Stimulated activated CD8-positive, alpha-beta memory T cell treated with anti-CD3 and anti-CD28 coated beads, Interleukin-4, amount 100 ng/mL, for 1 hour (primary cell): Measurements from ENCODE around the gene EIF4E1B.
"Not testable (repeated sequence)": the region's sequence is repeated elsewhere in the genome, so short reads cannot be mapped to it uniquely, and the experiment has no call there.

Experiments used
- DNase-seq, 2 donors: peaks; one replicate each; pipeline ENCODE4 v3.0.0-alpha.2; 2020; ENCODE audit warnings: low read depth in 2 of 2, low spot score in 1 of 2

EIF4E1B gene, protein sequence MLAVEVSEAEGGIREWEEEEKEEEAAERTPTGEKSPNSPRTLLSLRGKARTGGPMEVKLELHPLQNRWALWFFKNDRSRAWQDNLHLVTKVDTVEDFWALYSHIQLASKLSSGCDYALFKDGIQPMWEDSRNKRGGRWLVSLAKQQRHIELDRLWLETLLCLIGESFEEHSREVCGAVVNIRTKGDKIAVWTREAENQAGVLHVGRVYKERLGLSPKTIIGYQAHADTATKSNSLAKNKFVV

GRCh38 chr5:176629853-176630680 is at the start of gene EIF4E1B, which contains the start of gene SNCB:
Gene EIF4E1B (plus strand): TSS chr5:176630675. CDS start chr5:176642788, 12,113 bp downstream.
Gene SNCB (minus strand): TSS chr5:176630534. CDS start chr5:176629654, 880 bp downstream.
- DNase-seq: no peak

DNA sequence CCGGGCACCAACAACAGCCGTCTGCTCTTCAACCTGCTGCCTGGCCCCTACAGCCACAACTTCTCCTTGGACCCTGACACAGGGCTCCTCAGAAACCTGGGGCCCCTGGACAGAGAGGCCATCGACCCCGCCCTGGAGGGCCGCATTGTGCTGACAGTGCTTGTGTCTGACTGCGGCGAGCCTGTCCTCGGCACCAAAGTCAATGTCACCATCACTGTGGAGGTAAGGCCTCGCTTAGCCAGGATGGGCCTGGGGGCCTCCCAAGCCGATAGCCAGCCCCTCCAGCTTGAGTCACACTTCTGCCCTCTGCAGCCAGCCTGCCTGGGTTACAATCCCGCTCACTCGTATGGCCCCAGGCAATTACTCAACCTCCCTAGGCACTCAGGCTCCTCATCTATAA is 49.1 kb upstream of the EIF4E1B start:
- DNase-seq: no peak

DNA sequence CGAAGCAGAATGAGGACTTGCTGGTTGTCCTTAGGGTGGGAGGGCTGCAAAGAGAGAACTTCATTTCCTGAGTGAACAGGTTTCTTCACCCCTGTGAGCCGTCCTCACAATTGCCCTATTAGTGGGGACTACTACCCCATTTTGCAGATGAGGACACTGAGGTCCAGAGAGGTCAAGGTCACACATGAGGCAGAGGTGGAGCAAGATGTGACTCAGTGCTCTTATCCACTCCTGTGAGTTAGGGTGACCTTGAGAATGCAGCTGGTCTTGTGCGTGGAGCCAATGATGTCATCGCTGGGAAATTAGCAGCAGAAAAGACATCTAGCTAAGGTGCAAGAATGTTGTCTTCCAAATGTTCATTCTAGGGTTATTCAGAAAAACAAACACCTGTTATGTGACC is 47.4 kb upstream of the EIF4E1B start:
- DNase-seq: no peak

GRCh38 chr5:176587398-176587797 is 43.1 kb upstream of the EIF4E1B start:
- DNase-seq: no peak

GRCh38 chr5:176588297-176588696 is 42.2 kb upstream of the EIF4E1B start:
- DNase-seq: no peak

DNA sequence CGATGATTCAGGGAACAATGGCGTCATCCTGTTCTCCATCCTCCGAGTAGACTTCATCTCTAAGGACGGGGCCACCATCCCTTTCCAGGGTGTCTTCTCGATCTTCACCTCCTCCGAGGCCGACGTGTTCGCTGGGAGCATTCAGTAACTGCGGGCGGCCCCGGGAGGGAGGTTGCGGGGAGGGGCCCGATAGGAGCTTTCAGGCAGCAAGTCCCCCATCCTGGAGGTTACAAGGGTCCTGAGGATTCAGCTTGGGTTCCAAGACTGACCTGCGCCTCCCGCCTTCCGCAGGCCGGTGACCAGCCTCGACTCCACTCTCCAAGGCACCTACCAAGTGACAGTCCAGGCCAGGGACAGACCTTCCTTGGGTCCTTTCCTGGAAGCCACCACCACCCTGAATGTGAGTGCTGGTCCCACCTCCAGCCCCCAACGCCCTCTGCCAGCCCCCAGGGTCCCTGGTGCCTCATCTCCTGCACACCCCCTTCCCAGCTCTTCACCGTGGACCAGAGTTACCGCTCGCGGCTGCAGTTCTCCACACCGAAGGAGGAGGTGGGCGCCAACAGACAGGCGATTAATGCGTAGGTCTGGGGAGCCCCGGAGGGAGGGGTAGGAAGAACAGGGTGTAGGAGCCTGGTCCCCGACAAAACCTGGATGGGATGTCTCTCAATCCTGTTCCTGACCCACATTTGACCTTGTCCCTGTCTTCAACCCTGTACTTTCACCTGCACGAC is 41.3 kb upstream of the EIF4E1B start:
- no peak for DNase-seq

GRCh38 chr5:176590035-176590717 is 40.3 kb upstream of the EIF4E1B start:
- DNase-seq: no peak

DNA sequence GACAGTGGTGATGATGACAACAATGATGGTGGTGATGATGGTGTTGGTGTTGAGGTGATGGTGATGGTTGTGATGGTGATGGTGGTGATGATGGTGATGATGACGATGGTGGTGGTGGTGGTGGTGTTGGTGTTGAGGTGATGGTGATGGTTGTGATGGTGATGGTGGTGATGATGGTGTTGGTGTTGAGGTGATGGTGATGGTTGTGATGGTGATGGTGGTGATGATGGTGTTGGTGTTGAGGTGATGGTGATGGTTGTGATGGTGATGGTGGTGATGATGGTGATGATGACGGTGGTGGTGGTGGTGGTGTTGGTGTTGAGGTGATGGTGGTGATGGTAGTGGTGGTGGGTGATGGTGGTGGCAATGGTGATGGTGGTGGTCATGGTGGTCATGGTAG is 38.8 kb upstream of the EIF4E1B start:
- DNase-seq: not testable (repeated sequence)

DNA sequence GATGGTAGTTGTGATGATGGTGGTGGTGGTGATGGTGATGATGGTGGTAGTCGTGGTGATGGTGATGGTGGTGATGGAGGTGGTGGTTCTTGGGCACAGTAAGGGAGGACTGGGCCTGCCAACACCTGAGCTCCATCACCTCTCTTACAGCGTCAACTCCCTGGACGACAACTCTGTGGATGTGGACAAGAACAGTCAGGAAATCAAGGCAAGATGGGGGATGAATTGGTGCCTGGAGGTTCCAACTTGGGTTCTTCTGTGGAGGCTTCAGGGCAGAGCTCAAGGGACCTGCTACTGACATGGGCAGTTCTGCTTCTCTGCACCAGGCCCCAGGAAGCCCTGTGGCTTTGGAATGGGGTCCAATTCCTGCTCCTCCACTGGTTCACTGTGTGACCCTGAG is 37.9 kb upstream of the EIF4E1B start:
- no peak for DNase-seq

DNA sequence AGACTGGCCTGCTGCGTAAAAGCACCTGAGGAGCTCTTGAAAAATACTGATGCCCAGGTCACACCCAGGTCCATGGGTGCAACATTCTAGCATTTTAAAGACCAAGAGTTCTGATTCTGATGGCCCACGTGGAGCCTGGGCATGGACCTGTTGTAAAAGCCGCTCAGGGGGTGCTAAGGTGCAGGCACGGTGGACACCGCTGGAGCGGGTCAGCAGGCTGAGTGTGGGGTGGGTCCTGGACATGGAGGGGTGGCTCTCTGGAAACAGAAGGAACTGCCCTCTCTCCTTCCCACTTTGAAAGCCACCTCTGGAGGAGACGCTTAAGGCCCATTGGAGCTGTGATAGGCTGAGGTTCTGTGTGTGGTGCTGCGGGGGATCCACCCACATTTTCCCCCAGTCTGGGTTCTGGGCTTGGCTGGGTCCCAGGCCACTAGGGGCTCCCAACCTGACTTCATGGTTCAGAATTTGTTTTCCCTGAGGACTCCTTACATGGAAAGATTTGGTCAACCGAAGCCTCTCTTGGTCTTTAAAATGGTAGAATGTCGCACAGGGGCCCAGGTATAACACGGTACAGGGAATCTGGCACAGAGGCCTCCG is 37.1 kb upstream of the EIF4E1B start:
- no peak for DNase-seq

DNA sequence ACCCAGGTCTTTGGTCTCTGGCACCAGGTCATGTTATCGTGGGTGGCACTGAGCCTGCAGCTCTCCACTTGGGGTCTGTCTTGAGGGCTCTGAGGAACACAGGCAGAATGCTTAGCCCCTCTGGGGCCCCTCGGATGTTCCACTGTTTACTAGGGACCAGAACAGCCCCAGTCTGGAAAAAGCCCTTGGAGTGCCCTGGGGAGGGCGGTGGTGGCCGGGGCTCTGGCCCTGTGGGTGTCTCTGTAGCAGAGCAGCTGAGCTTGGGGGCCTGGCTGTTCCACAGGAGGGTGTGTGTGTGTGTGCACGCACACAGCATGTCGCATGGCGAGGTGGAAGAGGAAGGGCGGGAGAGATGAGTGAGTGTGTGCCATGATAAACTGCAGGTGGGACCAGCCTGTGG is 35.9 kb upstream of the EIF4E1B start:
- DNase-seq: no peak

DNA sequence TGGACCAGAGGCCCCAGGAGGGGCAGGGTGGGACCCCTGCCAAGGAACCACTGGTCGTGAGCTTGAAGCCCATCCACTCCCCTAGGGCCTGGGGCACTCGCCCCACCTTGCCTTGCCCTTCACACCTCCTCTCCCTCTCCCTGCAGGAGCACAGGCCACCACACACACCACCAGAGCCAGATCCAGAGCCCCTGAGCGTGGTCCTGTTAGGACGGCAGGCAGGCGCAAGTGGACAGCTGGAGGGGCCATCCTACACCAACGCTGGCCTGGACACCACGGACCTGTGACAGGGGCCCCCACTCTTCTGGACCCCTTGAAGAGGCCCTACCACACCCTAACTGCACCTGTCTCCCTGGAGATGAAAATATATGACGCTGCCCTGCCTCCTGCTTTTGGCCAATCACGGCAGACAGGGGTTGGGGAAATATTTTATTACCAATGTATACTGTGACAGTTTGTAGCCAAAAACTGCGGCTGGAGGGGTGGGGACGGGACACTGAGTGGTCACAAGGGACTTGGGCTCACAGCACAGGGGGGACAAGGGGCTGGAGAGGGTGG is 35.0 kb upstream of the EIF4E1B start:
- DNase-seq: no peak

- no peak for DNase-seq
These were observed 34.3 kb upstream of the EIF4E1B start for GRCh38 chr5:176596069-176596644.

GRCh38 chr5:176596689-176597416 is 33.6 kb upstream of the EIF4E1B start:
- peak; percentile 15 to 40 for DNase-seq

DNA sequence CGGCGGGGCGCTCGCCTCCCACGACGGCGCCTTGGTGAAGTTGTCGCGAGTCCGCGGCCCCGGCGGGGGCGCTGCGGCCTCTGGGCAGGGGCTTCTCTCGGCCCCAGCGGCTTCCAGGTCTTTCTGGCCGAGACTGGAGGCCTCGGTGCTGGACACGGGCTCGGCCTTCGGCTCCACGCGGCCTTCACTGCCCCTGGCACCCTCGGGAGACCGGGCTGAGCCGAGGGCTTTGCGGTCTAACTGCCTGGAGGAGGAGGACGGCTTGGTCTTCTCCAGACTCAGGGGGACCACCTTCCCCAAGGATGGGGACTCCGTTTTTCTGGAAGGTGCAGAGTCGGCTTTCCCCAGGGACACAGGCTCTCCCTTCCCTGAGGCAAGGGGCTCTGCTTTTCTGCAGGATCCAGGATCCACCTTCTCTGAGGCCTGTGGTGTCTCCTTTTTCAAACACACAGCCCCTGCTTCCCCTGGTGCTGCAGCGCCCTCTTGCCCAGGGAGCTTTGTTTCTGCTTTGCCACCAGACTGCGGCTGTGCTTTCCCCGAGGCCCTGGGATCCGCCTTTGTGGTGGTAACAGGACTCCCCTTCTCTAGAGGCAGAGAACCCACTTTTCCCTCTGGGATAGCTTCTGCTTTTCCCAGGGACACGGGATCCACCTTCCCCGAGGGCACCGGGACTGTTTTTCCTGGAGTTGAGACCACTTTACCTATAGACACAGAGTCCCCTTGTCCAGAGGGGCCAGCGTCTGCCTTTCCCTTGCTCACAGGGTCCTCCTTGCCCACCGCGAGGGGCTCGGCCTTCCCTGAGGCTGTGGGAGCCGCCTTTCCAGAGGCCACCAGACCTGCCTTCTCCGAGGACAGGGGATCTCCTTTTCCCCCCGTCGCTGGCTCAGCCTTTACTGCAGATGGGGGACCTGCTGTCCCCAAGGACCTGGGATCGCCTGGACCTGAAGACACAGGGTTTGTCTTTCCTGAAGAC is 32.8 kb upstream of the EIF4E1B start:
- no peak for DNase-seq

DNA sequence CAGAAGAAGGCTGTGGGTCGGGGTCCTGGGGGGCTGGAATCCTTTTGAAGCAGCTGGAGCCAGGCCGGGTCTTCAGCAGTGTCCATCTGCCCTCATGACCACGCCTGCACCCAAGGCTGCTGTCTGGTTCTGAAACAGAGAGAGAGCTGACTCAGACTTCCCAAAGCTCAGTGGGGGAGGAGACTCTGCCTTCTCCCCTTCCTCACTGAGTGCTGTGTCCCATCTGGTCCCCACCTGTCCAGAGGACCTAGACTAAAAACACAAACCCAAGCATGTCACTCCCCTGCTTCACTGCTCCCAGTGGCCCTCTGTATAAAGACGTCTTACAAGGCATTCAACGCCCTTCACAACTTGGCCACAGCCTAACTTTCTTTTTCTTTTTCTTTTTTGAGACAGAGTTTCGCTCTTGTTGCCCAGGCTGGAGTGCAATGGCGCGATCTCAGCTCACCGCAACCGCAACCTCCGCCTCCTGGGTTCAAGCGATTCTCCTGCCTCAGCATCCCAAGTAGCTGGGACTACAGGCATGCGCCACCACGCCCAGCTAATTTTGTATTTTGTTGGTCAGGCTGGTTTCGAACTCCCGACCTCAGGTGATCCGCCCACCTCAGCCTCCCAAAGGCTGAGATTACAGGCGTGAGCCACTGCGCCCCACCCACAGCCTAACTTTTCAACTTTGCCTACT is 30.6 kb upstream of the EIF4E1B start:
- not testable (repeated sequence) for DNase-seq

DNA sequence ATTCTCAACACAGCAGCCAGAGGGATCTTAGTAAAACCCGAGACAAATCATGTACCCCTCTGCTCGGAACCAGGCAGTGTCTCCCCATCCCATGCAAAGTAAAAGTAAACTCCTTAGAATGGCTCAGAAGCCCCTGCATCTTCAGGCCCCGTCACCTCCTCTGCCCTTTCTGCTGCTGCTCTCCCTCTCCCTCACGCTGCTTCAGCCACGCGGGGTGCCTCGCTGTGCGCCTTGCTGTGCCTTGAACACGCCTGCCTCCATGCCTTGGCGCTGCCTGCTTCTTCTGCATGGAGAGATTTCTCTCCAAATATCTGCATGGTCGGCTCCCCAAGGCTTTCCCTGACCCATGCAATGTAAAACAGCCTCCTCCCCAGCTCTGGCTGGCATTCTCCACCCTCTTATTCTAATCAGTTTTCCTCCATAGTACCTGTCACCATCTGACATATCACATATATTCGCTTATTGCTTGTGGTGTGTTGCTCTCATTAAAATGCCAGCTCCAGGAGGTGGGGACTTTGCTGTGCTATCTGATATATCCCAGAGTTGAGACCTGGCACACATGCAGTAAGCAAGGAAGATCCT is 28.5 kb upstream of the EIF4E1B start:
- no peak for DNase-seq
